HG03571 (cell line): ENCODE results near the gene C1QTNF2.

ENCODE experiments used
- ATAC-seq: cut with Tn5 transposase; IDR thresholded peaks from one replicate; pipeline ENCODE4 v1.9.1; 2021; ENCODE audit not compliant: unreplicated experiment

C1QTNF2 gene, protein sequence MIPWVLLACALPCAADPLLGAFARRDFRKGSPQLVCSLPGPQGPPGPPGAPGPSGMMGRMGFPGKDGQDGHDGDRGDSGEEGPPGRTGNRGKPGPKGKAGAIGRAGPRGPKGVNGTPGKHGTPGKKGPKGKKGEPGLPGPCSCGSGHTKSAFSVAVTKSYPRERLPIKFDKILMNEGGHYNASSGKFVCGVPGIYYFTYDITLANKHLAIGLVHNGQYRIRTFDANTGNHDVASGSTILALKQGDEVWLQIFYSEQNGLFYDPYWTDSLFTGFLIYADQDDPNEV

DNA sequence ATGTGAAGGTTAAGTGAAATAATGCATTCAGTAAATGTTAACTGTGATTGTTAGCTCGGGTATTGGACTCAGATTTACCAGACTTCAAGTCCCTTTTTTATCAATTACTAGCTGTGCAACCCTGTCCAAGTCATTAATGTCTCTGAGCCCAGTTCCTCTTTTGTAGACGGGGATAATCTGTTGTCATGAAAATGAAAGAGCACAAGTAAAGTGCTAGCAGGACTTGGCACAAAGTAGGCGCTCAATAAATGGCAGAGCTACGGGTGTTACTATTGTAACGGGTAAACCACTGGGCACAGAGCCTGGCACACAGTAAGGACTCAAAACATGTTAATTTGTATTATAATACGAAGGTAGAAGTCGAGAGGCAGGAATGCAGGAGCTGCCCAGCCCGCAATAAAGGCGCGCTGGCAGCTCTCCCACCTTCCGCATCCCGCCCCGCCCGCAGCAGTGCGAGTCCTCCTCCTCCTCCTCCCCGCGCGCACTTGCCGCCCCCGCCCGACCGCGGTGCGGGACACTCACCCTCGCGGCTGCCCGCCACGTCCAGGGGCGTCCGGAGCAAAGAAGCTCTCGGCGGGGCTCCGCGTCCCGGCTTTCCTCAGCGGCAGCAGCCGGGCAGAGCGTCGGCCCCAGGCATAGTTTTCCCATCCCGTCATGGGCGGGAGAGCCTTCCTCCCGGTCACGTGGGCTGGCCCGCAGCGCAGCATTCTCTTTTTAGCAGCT, at the start of gene C1QTNF2:
Gene C1QTNF2 (minus strand): TSS at position 637 of the 723 bp plus-strand sequence. CDS start 15,615 bp downstream, outside the sequence.
- no peak for ATAC-seq

DNA sequence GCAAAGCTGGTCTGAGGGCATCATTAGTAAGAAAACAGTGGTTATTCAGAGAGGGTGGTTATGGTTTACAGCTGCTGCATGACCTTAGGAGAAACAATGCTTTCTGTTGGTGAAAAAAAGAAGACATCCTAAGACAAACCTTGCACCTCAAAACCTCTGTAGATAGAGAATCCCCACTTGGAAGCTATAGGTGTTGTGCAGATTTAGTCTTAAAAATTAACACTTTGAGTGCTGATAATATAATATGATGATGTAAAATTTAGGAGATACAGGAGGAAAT, 49.8 kb upstream of the C1QTNF2 start:
- ATAC-seq: no peak

DNA sequence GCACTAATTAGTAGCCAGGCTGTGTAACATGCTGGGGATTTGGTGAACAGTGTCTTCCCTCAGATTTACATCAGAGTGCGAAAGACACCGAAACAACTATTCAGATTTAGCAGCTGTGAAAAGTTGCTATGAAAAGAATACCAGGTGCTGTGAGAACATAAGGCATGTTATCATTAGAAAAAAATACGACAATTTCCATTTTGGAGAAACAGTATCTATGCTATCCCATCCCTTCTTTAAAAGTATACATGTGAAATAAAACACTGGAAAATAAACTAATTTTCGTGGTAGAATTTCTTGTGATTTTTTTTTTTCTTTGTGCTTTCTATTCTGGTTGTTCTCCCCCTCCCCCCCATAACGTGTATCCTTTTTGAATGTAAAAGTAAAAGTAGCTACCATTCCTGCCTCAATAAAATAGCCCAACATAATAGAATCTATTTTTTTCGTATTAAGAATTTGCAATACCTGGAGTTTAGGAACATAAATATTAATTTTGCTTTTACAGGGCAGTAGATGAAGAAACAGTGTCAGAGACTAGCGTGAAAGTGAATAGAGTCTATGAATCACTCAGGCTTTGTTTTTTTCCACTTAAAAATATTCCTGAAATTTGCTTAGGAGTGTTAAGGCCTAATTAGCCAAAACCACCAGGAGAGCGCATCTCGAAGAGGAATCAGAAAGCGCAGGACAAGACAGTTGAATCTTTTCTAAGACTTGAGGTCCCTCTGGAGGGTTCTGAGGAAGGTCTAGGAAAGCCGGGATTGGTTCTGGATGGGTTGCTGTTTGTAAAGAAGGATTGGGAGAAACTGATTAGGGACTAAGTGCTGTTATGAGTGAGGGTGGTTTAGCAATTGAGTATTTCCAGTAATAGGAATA, 49.3 kb upstream of the C1QTNF2 start:
- ATAC-seq: no peak

DNA sequence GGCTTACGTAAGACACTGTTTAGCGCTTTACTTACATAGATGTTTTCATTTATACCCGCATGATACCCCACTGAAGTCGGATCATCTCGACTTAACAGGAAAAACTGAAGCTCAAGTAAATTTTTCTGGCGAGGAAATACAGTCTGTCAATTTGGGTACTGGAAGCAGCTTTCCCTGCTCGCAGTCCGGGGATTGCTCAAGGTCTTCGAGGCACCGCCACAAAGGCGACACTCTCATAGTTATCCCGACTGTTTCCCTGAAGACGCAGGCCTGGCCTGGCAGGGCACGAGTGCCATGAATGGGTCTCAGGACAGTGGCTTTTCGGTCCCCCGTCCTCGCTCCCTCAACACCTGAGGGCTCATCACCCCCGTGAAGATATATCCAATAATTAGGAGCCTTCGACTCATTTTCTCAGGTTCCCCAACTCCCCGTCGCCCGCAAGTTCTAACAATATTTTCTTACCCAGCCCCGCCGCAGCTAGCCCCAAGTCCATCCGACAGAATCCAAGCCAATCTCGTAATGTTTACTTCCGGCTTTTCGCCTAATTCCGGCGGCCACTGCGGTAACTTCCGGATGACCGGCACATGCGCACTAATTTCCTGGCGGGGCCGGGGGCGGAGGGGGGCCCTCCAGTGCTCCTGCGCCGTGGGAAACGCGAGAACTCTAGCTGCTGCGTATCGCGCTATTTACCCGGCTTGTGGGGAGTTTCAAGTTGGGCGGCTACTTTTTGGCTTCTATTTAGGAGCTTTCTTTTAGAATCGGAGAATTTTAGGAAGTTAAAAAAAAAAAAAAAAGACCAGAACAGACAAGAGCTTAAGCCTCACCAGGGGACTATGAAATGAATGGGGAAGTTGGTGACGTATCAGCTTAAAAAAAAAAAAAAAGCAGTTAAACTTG, 48.4 kb upstream of the C1QTNF2 start, which contains the start of gene SLU7:
Gene SLU7 (minus strand): TSS at position 521 of the 897 bp plus-strand sequence. CDS start 3,787 bp downstream, outside the sequence.
- peak; percentile 67 for ATAC-seq

DNA sequence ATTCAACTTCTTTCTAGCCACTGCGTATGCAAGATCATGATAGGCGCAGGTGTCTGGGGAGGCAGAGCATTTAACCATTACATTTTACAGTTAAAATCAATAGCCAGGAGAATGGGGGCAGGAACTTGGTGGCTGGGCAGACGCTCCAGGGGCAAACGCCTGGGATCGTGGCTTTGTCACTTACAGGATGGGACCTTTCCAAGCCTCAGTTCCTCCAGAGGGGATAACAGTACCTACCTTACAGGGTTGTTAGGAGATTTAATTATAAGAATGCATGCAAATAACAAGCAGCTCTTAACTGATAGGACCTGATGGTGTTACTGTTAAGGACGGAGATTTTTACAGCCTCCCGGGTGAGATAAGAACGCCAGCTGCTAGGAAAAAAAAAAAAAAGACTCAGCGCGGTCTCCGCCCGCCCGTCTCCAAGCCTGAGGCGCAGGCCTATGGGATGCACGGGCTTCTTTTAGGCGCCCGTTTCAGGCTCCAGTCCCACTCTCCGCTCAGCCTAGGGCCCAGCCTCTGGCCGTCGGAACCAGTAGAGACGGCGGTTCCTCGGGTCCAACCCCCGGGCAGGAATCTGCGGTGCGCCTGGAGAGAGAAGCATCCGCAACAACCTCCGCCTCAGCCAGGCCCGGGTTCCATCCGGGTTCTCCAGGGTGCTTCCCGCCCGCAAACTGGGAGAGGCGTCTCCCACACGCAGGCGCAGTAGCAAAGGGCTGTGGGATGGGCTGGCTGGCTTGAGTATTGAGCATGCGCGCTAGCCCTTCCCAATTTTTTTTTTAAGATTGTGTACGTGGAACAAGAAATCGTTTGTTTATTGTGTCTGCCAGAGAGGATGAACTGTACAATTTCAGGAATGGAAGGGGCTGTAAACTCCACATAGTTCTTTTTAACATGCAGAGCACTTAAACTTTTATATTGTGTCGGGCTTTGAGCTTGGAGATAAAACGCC, 29.3 kb upstream of the C1QTNF2 start, which contains the start of gene FAM200C:
Gene FAM200C (minus strand): TSS at position 653 of the 952 bp plus-strand sequence. CDS start 4,564 bp downstream, outside the sequence.
- ATAC-seq: peak; percentile 82

DNA sequence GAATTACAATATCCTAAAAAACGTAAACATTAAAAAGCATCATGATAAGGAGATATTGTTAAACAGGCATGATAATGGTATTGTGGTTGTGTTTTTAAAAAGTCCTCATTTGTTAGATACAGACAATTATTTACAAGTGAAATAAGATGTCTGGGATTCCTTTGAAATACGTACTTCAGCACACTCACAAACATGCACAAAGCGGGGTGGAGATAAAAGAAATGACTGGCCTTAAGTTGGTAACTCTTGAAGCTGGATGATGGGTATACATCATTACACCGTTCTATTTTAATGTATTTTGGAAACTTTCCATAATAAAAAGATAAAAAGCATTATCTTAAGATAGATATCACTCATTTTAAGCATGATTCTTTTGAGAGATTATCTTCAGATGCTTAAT, 28.4 kb upstream of the C1QTNF2 start:
- ATAC-seq: no peak

DNA sequence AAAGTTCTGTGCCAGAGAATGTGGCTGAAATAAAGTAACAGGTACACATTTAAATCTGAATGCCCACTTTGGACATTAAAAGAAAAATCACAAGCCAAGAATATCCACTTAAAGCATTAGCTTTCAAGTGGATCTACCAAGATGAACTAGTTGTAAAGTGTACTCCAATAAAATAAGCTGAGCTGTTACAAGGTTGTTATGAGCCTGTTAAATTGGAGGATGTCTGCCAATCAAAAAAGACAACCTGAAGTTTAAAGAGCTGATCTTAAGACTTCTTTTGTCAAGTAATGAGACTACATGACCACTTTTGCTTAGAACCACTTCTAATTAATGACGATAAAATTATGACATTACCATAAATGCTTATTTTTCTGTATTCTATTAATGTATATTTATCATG, 27.1 kb upstream of the C1QTNF2 start:
- ATAC-seq: no peak

DNA sequence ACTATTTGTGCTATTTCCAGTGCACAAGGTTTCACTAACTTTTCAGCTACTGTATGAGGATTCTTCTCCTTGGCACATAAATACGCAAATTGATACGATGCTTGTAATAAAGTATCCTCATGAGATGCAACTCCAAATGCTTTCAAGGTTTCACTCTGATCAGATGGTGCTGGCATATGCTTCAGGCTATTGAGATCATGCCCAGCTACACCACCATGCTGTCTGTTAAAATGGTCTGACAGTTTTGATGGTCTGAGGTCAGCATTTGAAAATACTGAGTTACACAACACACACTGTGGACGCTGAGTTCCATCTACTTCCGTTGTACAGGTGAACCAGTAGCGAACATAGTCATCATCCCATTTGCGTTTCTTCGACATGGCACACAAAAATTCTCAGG, 24.7 kb upstream of the C1QTNF2 start:
- no peak for ATAC-seq

DNA sequence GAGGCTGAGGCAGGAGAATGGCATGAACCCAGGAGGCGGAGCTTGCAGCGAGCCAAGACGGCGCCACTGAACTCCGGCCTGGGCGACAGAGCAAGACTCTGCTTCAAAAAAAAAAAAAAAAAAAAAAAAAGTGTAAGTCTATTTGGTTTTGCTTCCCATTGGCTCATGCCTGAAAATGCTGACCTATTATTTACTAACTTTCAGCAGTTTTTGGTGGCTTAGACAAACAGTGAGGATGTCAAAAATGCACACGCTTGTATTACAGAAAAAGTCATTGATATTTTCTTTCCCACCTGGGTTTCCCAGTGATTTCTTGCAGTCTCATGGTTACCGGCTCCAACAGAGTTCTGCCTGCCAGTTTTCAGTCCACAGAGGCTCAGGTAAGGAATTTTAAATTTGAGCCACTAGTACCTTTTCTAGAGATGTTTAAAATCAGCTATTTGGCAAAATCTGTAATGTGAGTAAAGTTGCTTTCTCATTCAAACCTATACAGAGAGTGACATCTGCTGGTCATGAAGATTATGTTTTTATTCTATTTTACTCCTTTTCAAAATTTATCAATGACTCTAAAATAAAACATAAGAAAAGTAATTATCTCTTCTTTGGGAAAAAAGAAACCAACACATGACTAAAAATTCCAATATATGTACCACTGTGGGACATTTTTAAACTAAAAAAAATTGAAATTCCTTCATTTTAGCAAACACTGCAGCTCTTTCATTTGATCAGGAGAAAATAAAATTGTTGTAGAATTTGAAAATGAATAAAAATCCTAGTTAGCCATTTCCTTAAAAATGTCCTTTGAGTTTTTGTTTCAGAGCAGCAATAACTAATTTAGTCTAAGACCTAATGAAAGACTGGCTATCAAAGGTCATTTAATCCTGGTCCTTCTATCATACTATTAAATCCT, 20.6 kb upstream of the C1QTNF2 start:
- no peak for ATAC-seq

DNA sequence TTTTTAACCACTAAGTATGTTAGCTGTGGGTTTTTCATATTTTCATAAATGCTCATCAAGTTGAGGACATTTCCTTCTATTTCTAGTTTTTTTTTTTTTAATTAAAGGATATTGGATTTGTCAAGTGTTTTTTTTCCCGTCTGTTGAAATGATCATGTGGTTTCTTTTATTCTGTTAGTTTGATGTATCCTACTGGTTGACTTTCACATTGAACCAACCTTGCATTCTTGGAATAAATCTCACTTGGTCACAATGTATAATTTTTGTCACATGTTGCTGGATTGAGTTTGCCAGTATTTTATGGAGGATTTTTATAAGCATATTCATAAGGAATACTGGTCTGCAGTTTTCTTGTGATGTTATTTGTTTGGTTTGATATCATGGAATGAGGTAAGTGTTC, 17.0 kb upstream of the C1QTNF2 start:
- ATAC-seq: no peak

DNA sequence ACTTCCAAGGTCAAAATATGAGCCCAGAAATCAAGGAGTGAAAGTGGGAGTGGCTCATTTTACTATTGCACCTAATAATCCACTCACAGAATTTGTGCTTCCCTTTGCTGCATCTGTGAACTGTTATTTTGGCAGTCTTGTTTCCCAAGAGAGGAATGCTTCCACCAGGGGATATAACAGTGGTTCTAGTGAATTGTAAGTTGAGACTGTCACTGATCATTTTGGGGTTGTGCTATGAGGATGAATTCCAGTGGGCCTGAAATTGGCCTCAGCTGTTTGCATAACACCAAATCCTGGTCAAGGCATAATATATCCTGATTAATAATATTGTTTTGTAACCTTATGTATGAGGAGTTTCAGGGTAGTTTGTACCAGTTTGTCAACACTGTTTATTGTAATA, 15.1 kb upstream of the C1QTNF2 start:
- ATAC-seq: no peak

DNA sequence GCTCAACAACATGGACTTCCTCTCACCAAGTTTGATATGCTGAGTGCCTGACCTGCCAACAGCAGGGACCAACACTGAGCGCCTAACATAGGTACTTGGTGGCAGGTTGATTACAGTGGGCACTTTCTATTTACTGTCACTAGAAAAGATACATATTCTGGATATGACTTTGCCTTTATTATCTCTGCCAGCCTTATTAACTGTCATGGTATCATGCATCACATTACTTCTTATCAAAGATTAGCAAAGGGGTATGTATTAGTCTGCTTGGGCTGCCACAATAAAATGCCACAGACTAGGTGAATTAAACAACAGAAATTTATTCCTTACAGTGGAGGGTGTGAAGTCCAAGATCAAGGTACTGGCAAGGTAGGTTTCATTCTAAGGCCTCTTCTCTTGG, 14.3 kb upstream of the C1QTNF2 start:
- ATAC-seq: no peak

DNA sequence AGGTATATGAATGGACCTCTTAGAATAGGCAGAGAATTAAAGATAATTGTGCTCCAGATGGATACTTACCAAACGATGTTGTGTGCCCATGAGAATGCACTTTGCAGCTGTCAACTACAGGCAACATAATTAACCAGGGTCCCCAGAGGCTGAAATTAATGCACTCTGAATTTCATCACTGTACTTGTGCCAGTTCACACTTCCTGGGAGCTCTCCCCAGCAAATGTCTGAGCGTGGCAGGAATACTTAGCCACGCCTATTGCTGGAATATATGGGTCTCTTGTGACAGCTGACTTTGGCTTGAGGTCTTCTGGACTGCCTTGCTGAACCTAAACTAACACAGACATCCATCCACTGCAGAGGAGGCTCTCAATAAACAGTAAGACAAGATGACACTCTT, 11.9 kb upstream of the C1QTNF2 start:
- ATAC-seq: no peak

DNA sequence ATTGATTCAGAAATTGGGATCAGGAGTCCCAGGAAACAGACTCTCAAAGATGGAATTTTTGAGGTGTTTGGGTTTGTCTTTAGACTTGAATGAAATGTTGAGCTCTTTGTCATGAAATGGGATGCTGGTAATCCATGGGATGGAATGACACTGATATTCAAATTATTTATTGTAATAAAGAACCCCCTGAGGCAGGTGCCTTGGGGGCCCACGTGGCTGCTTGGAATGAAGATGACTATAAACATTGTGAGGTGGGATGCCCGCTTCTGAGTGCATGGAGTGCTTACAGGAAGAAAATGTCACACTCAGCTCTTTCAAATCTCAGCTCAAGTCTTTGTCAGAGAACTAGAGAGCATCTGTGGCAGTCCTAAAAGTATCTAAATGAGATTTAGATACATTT, 9.6 kb upstream of the C1QTNF2 start:
- ATAC-seq: no peak

DNA sequence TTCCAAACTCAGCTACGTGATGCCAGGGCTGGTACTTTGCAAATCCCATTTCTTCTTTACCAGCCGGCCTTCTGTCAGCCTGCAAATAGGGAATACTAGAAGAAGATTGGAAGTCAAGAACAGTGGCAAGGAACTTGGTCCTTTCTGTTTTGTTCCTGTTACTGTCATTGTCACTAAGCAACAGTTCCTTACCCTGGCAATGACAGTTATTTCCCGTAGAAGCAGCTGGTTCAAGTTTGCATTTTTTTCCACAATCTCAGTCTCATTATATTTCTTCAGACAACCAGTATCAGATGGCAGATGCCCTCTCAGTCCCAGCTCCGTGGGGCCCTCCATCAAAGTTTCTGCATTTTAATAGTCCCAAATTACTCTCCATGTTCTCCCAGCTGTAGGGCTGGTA, 9.1 kb upstream of the C1QTNF2 start:
- ATAC-seq: no peak

DNA sequence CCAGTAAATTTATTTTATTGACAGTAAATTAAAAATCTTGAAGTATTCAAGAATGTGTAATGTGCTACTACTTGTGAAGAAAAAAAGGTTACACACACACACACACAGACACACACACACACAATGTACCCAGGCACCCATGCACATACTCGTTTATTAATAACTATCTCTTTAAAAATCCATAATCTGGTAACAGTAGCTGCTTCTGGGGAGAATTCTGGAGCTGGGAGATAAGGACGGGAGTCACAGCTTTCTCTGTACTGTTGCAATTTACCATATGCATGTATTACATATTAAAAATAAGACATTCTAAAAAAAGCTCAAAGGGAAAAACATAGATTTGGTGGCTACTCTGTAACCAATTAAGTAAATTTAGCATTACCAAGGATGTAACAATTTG, 7.9 kb upstream of the C1QTNF2 start:
- ATAC-seq: no peak

DNA sequence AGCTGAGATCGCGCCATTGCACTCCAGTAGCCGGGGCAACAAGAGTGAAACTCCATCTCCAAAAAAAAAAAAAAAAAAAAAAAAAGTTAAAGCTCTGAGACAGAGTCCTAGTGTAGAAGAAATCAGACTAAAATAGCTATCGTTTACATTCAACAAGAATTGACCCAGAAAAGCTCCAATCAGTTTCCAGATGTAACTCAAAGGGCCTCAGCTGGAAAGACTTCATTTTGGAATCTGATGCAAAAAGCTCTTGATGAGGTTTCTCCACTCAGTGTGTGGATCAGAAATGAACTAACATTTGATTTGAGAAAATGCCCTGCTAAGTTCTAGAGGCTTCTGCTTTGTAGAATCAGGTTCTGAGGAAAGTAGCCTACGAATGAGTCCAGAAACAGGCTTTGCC, 7.2 kb upstream of the C1QTNF2 start:
- no peak for ATAC-seq

DNA sequence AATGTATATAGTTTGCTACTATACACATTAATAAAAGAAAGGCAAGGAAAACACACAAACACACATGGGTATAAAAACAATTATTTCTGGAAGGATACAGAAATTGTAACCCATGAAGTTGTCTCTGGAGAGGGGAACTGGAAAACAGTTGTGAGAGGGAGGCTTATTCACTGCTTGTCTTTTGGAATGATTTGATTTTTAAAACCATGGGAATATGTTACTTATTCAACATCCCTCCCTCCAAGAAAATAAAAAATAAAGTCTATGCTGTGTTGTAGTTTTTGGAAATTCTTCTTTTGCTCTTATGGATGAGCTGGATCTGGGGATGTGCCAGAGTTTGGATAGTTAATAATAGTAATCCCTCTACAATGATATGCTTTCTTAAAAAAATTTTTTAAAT, 6.0 kb upstream of the C1QTNF2 start:
- ATAC-seq: no peak
